Stimulated activated CD4-positive, alpha-beta T cell treated with anti-CD3 and anti-CD28 coated beads, Interleukin-15, amount 100 ng/mL, for 1 hour (primary cell): ENCODE data around the gene TMED9.
"Not testable (repeated sequence)": the region's sequence is repeated elsewhere in the genome, so short reads cannot be mapped to it uniquely, and the experiment has no call there.

Experiments
- DNase-seq, 2 donors: peaks; one replicate each; pipeline ENCODE4 v3.0.0-alpha.2; 2020; ENCODE audit warnings: low read depth in 1 of 2, low spot score in 1 of 2

TMED9 gene

DNA sequence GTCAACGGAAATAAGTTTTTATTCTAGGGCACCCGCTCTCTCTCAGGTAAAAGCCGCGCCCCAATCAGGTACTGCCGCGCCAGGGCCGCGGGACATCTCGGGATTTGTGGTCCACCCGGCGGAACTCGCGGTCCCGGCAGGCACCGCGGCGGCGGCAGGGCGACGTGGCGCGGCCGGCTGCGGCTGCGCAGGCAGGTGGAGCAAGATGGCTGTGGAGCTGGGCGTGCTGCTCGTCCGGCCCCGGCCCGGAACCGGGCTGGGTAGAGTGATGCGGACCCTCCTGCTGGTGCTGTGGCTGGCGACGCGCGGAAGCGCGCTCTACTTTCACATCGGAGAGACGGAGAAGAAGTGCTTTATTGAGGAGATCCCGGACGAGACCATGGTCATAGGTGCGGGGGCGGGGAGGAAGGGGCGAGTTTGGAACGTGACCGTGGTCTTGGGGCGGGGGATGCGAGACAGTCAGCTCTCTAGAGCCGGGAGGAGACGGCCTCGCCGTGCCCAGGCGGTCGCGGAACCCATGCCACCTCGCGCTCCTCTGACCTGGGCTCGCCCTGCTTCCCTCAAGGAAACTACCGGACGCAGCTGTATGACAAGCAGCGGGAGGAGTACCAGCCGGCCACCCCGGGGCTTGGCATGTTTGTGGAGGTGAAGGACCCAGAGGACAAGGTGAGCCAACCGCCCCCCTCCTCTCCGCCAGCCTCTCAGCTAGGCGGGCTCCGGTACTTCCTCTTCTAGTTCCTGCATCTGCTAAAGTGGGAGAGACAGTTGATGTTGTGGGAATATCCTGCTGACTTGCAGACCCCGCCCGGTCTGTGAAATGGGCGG lies at the start of gene TMED9:
Gene TMED9 (plus strand): TSS at position 194 of the 825 bp plus-strand sequence. CDS start 12 bp downstream, at position 206.
- peak; percentile 77 to 83 for DNase-seq

DNA sequence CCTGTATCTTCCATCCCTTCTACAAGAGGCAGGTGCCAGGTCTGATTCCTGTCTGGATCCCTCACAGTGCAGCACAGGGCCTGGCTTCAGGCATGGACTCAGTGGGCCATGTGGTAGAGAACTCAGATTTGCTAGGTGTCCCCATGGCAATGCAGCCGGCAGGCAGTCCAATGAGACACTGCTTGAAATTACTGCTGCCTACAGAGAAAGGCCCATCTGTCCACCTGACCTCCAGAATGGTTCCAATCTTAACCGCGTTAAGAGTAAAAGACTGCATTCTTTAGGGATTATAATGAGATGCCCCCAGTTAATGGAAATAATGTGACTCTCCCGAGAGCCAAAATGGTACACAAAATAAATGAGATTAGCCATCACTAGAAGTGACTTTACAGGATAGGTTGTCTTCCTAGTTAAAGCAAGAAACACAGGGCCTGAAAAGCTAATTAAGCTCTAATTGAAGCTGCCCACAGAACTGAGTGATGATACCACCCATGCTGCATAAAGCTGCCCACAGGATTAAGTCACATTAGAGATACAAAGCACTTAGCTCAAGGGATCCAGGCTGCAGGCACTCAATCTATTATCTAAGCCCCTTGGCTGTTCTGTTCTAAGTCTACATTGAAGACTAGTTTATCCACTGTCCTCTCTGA lies 49.1 kb upstream of the TMED9 start:
- DNase-seq = no peak

DNA sequence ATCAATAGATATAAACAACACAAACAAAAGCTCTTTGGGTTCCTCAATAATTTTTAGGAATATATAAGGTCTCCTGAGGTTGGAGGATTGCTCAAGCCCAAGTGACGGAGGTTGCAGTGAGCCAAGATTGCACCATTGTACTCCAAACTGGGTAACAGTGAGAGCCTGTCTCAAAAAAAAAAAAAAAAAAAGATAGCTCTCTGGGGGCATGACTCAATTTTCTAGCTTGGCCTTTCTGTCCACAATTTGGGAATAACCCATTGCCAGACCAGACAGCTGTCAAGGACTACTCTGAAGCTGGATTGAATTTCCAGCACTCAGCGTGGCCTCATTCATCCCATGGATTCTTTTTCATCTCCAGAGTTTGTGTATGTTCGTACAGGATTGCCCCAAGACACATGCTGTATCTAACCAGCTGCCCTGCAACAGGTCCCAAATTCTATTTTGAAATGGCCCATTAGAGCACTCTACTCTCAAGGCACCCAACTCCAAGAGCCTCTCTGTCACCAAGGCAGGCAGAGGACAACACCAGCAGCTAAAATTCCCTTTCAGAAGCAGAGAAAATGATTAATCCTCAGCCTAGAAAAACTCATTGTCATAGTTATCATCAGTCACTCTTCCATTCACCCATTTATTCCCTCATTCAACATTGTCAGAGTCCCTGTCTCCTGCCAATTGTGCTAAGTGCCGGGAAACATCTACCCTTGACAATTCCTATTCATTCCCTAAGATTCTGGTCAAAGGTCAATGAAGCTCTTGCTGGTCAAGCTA lies 46.3 kb upstream of the TMED9 start:
- DNase-seq = no peak

DNA sequence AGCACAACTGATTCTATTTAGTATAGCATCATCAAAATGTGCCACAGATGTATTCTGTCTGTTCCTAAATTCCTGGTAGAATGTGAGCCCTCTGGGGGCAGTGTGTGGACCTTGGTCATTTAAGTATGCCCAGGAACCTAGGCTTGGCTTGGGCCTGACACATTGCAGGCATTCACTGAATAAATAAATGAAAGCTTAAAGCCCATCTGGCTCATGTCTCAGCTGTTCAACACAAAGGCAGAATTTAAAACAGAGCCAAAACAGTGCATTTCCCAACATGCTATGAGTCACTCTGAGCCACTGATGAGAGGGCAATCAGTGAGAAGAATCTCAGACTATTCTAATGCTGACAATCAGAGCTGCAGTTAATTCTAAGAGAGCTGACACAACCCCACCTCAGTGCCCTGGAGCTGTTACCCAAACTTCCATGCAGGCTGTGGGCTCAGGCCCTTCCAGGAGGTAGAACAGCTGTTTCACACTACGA lies 45.7 kb upstream of the TMED9 start:
- no peak for DNase-seq

DNA sequence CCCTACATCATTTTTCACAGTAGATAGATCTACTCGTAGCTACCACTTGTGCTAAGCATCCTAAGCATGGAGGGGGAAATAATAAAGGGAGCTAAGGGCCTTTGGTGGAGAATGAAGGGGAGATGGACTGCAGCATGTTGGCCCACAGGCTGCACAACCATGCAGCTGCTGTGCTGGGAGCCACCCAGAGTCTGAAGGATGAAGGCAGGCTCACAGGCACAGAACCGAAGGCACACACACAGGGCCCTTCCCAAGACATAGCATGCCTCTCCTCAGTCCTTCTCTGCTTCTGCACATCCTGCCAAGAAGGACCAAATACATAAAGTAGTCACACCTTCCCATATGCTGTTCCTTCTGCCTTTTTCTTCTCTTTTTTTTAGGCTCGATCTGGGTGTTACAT lies 44.3 kb upstream of the TMED9 start:
- DNase-seq = no peak

DNA sequence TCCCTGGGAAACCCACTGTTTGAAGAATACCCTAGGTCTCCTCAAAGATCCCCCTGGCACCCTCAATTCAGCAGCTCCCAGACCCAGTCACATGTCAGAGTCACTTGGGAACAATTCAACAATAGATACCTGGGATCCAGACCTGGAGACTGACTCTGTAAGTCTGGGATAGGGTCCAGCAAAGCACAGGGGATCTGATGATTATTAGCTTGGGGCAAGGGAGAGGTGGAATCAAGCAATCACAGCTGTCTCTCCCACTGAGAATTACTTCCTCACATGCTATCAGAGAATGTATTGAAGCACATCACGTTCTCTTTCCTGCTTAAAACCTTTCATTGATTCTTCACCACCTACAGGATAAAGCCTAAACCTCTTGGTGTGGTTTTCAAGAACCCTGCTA lies 43.5 kb upstream of the TMED9 start:
- no peak for DNase-seq

DNA sequence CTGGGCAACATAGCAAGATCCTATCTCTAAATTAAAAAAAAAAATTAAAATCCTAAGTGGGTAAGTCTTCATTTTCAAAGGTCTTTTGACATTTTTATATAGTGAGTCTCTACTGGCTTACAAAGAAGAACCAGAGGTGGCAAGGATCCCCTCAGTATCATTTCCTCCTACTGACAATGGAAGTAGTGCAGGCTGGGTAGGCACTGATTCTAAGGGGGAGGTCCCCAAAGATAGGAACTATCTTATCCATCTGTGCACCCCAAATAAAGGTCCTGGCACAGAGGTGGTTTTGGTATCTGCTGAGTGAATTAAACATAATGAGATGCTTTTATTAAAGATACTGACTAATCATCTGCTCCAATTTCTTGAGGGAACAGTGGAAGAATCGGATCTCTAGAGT lies 41.9 kb upstream of the TMED9 start:
- DNase-seq = no peak

DNA sequence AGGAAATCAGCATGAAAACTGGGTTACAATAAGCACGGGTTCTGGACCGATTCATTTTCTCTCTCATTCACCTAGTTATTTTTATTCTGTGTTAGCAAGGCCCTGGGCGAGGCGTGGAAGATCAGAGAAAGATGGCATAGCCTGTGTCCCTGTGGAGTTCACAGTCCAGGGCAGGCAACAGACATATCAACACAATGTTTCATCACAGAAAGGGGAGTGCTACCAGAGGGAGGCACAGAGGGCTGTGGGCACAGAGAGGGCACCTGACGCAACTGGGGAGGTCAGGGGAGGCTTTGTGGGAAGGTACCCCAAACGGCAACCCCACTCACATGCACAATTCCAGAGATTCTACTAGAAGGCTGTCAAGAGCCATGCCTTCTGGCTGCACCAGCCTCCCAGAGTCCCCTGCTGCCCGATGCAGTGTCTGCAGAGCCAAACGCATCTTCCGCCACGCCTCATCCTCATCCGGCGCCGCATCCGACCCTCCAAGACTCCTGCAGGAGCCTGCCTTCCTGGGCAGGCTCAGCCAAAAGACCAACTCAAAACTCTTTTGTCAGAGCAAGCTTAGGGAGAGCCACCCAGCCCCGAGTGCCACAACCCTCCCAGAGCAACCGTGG lies 39.1 kb upstream of the TMED9 start:
- no peak for DNase-seq

DNA sequence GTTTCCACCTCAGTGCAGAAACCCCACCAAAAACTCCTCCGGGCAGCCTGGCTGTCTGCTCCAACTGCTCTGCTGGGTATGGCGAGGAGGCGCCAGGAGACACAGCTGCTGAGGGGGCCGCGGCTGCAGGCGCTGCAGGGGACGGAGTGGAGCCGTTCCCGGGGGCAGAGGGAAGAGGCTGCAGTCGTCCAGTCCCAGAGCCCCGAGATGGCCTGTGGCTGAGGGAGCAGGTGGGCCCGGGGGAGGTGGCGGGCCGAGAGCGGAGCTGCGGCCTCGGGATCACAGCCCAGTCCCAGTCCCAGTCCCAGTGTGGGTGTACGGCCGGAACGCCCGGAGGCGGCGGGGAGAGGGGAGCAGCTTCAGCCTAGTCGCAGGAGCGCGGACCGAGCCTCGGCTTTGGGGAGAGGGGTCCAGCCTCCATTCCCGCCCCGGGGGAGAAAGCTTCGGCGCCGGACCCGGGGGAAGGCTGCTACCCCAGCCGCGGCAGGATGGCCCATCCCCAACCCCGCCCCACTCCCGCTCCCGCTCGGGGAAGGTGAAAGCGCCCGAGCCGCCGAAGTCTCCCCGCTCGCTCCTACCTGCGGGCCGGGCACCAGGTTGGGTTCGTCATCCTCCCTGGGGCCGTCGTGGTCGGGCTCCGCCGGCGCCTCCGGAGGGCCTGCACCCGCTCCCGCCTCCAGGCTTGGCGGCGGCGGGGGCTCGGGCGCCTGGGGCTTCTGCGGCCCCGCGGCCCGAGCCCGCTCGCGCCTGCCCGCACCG lies 38.2 kb upstream of the TMED9 start:
- peak; percentile 4 to 26 for DNase-seq

DNA sequence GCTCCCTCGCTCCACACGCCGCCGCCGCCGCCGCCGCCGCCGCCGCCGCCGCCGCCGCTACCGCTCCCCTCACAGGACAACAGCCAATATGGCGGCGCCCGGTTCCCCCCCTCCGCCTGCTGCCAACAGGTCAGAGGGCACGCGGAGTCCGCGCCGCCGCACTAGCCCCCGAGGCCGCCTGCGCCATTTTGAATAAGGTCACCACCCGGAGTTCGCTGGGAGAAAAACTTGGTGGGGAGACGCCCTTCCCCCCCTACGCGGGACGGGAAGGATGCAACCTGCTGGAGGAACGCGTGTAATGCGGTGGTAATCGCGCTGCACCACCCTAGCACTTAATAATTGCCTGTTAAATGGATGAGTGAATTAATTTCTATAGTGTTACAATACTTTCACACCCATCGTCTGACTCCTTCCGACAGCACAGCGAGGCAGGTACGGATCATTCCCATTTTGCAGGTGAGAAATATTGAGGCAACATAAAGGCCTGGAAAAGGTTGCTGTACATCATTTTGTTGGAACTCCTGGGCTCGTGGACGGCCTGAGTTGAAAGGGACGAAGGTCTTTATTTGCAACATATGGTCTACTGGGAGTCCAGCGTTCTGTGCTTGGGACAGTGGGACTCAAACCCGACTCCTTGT lies 37.4 kb upstream of the TMED9 start, which contains the start of gene FAM193B:
Gene FAM193B (minus strand): TSS at position 90 of the 638 bp plus-strand sequence. CDS start 105 bp downstream, outside the sequence.
- DNase-seq = peak; percentile 91 to 95

DNA sequence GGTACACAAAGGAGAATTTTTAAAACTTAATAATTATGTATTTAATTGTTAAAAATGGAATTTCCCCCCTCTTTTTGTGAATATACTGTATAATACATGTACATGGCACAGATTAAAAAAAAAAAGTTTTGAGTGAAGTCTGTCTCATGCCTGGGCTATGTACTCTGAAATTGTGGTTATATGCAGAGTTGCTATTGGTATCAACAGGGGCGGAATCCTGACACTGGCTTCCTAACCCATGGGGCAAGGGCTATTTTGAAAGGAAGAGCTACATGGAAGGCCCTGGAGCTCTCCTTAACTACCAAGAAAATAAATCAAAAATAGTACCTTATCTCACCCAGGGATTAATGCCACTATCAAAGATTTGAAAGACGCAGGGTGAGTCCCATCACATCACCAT lies 36.8 kb upstream of the TMED9 start:
- no peak for DNase-seq

DNA sequence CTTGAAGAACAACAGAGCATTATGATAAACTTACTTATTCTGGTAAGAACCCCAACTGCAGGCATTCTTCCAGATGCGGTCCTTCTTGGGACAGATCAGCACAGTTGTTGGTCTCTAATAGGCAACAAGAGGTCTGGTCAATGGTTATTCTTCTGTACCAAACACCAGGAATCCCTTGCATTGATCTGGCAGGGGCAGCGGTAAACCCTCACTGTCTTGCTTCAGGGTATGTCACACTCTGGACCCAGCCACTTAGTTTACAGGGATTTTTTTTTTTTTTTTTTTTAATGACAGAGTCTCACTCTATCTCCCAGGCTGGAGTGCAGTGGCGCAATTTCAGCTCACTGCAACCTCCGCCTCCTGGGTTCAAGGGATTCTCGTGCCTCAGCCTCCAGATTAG lies 36.3 kb upstream of the TMED9 start:
- no peak for DNase-seq

DNA sequence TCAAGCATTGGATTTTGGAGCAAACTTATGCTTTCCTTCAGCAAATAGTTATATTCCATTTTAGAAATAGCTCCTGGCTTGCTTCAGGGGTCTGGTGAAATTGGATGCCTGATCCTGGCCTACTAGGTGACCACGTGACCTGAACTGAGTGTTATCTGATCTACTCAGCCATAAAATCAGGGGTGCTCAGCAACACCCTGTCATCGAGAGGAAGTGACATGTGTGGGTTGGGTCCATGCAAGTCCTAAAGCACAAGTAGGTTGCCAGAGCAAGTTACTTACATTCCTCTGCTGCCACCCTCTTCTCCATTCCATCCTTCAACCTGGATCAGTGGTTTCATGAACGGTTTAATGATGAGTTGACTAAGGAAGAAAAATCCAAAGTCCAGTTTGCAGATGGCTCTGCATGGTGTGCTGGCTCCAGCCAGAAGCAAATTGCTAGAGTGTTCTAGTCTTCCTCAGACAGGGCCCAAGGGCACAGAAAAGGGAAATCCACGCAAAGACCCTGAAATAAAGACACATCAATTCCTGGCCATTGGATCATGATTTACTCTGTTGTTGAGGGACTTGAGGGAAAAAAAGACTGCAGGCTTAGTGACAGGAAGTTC lies 34.9 kb upstream of the TMED9 start:
- no peak for DNase-seq

DNA sequence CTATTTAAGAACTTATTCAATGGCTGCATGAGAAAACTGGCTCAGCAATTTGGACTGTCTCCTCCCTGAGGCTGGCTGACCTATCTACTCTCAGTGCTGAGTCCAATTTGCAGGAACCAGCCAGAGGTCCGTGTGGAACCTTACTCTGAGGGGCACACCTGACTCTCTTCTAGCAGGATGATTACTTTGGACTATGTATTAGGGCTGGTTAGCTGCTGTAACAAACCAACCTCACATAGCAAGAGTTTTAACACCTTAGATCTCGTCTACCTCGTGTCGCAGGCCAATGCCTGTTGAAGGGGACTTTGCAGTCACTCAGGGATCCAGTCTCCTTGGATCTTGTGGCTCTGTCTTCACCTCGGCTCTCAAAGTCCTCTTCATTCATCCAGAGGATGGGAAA lies 34.2 kb upstream of the TMED9 start:
- no peak for DNase-seq

DNA sequence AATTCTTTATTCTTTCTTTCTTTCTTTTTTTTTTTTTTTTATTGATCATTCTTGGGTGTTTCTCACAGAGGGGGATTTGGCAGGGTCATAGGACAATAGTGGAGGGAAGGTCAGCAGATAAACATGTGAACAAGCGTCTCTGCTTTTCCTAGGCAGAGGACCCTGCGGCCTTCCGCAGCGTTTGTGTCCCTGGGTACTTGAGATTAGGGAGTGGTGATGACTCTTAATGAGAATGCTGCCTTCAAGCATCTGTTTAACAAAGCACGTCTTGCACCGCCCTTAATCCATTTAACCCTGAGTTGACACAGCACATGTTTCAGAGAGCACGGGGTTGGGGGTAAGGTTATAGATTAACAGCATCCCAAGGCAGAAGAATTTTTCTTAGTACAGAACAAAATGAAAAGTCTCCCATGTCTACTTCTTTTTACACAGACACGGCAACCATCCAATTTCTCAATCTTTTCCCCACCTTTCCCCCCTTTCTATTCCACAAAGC lies 32.5 kb upstream of the TMED9 start:
- not testable (repeated sequence) for DNase-seq

DNA sequence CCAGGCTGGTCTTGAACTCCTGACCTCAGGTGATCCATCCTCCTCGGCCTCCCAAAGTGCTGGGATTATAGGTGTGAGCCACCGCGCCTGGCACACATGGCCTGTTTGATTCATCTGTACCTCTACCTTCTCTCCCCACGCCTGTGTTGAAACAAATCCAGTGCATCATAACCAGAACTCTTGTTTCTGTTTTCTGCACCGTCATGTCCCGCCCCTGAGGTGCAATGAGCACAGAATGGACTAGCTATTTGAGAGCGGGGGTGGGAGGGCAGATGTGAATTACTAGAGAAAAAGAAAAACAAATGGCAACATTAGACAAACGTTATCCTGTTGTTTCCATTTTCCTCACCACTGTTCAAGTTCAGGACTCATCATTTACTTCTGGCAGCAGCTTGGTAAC lies 27.0 kb upstream of the TMED9 start:
- DNase-seq = no peak

DNA sequence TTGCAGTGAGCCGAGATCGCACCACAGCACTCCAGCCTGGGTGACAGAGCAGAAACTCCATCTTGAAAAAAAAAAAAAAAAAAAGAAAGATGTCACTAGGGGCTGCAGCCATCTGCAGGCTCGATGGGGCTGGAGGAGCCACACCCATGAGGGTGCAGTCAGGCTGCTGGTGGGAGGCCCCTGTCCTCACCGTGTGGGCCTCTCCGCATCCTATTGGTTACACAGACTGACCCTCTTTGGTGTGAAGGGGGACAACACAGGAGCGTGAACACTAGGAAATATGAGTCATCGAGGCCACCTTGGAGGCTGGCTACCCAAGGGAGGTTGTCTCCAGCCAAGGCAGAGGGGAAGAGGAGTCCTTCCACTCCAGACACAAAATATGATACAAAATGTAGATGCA lies 23.7 kb upstream of the TMED9 start:
- DNase-seq = no peak

DNA sequence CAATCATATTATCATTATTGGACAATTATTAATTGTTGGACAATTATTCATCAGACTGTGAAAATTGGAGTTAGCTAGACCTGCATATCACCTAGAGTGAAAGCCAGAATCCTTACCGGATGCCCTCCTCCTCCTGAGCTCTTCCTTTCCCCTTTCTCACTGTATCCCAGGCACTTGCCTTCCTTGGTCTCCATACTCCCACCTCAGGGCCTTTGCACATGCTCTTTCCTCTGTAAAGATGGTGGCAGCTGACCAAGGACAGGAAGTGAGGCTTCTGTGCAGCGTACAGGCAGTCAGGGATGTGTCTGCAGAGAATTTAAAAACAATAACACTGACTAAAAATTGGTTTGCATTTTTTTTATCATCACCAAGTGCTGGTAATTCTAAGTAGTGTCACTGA lies 22.1 kb upstream of the TMED9 start:
- DNase-seq = no peak

DNA sequence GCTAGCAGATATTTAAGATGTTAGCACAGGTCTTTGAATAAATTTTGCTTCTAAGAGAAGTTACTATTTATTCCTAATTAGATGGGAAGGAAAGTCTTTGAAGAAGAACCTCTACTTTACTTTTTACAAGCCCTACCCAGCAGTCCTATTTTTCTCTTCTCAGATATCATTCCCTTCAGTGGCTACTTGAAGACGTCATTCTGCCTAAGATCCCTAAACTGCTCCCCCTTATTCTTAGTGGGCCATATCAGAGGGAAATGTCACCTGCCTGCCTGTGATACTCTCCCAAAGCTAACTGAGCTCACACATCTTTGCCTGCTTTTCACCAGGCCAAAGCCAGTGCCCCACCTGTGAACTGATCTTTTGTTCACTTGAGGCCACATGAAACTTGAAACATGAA lies 16.5 kb upstream of the TMED9 start:
- DNase-seq = no peak
